OCI-LY1 (cell line): ENCODE measurements around the gene KRT3.

Experiments
- CTCF ChIP-seq: fragments of 200-600 bp; sonication (generic), shearing (Covaris generic); IDR thresholded peaks from 2 replicates; pipeline ENCODE4 v1.5.1; 2017; ENCODE audit warnings: mild to moderate bottlenecking, antibody characterized with exemption, low read length, moderate library complexity, mixed read lengths
- EZH2 ChIP-seq: fragments of 200-600 bp; sonication (generic), shearing (Covaris generic); IDR thresholded peaks from 2 replicates; pipeline ENCODE4 v1.8.0; 2017; ENCODE audit warnings: borderline replicate concordance, mixed run types, mild to moderate bottlenecking, antibody characterized with exemption, low read length, moderate library complexity, mixed read lengths

GRCh38 chr12:52744493-52745156 is 51.3 kb downstream of the KRT3 start:
- TF ChIP-seq EZH2 (no peak), CTCF (no peak)
